CD1c-positive myeloid dendritic cell (primary cell): Measurements from ENCODE around the gene MYBPC3.

Source experiments
- DNase-seq: peaks from one replicate; pipeline ENCODE4 v3.0.0-alpha.2; 2016; ENCODE audit errors: extremely low spot score

Gene MYBPC3

DNA sequence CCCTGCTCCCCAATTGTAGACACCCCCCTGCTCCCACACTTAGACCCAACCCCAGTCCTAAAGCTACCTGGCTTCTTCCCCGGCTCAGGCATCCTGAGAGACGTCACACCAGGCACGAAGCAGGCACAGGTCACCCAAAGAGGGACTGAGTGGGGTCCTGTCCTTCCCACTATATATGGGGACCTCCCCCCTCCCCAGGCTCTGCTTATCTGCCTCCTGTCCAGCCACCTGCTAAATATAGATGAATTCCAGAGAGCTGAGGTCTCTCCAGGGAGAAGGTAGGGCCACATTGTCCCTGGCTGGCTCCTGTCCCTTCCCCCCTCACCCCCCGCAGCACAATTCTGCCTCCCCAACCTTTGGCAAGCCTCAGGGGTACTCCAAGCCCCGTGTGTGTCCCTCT, at the start of gene MYBPC3:
Gene MYBPC3 (minus strand): TSS at position 147 of the 400 bp plus-strand sequence. CDS start 55 bp downstream, at position 92.
- no peak for DNase-seq

DNA sequence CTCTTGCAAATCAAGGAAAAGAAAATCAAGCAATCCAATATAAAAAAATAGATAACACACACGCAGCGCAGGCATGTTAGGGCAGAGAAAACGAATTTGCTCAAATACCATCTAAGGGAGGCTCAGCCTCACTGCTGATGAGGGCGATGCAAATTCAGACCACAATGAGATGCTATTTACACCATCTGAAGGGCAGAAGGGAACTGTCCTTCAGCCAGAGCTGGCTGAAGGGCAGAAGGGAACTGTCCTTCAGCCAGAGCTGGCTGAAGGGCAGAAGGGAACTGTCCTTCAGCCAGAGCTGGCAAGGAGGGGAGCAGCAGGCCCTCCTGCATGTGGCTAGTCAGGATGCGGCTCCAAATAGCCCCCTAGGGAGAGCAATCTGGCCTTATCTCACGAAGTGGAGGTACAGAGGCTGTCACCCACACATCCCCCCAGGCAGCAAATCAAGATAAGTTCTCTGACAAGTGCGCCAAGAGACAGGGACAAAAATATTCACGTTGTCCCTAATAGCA, 48.3 kb upstream of the MYBPC3 start:
- peak; percentile 27 for DNase-seq

GRCh38 chr11:47399860-47400767, 47.6 kb upstream of the MYBPC3 start:
- DNase-seq: peak; percentile 6

DNA sequence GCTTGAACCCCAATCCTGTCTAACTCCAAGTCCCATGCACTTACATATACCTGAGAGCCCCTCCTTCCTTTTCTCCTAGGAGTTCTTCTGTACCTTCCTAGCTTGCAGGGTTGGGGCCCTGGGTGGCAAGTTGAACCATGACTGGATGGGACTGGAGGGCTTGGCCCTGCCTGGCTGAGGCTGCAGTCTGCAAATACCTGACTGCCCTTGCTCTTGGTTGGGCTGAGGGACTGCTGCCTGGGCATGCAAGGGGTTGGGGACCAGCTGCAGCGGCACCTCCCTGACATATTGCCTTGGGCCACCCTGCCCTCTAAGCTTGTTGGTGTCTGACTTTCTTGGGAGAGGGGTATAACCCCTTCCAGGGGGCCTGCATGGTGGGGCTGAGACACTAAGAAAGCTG, 46.0 kb upstream of the MYBPC3 start:
- no peak for DNase-seq

DNA sequence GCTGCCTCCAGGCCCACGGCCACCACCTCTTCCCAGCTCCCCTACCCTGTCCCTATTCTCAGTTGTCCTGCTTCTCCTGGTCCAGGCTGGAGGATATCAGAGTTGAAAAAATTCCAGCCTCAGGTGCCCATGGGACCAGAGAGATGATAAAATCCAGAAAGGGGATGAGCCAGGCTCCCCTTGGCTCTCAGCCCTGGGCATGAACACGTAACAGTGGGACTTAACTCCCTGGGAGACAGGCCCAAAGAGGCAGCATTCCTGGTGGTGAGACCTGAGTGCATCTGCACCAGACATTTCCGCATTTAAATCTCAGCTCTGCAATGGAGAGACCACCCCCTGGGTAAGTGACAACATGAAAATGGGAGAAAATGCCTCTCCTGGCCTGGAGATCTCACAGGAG, 45.5 kb upstream of the MYBPC3 start:
- DNase-seq: no peak

- DNase-seq: no peak
These were observed 43.5 kb upstream of the MYBPC3 start for GRCh38 chr11:47396049-47396320.

DNA sequence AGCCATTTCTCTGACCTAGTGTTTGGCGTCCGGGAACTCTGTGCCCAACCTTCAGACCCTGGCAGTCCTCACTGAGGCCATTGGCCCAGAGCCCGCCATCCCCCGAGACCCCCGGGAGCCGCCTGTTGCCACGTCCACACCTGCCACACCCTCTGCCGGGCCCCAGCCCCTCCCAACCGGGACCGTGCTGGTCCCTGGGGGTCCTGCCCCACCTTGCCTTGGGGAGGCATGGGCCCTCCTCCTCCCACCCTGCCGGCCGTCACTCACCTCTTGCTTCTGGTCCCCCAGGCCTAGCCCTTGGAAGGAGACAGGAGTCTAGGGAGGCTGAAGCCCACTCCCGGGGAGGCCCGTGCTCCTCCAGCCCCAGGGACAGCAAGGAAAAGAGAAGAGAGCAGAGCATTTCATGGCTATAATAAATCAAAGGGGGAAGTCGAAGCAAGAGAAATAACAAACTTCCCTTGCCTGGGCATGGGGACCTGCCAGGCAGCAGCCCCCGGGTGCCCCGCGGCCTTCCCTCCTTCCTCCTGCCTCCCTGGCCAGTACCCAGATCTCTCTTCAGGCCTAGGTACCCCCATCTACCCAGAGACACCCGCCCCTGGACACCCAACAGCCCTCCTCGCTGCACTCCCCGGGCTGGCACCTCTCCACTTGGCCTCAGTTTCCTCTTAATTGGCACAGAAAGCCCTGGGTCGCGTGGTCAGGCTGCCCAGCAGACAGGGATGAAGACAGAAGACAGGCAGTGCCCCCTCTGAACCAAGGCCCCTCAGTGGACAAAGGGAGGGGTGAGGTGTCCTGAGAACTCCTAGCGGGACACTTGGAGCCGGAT, 42.9 kb upstream of the MYBPC3 start:
- DNase-seq: peak; percentile 53

- peak; percentile 93 for DNase-seq
These were observed 42.1 kb upstream of the MYBPC3 start for GRCh38 chr11:47394322-47395222.

DNA sequence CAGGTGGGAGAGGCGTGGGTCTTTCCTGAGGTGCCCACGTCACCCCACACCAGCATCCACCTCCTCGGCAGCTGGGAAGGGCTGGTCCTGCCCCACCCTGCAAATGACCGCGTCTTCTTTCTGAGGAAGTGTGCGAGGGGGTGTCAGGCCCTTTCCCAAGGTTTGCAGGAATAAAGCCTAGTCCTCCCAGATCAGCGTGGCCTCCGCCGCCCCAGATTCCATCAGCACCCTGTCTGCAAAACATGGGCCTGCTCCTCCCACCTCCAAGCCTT, 41.5 kb upstream of the MYBPC3 start:
- DNase-seq: peak; percentile 84

DNA sequence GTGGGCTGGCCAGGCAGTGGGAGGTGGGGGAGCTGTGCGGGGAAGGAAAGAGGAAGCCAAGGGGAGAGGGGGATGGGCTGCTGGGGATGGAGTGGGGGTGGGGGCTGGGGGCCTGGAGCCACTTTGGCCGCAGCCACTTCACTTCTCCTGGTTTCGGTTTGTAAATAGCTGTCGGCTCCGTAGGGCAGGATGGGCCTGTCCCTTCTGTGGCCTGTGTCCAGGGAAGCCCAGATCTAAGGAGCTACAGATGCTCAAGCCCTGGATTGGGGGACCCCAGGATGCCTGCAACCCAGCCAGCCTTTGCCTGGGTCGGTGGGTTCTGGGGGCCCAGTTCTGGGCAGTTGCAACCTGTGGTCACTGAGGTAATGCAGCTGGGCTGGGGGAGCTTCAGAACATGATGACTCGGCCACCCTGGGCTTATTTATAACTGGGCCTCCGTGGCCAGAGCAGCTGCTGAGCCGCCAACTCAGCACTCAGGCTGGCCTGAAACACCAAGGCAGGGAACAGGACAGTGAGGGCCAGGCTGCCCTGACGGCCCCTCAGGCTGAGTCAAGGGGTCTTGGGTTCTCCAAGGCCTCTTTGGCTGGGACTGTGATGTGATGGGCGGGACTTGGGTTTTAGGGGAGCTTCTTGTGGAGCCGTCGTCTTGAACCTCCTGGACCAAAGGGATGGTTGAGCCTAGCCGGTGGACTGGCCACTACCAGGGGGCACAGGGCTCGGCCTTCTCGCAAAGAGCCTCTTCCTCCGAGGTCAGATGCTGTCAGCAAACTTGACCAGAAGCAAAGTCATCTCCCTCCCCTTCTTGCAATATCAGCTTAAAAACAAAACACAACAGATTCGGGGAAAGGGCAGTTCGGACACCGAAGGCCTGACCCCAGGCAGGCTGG, 40.9 kb upstream of the MYBPC3 start:
- peak; percentile 73 for DNase-seq

- peak; percentile 79 for DNase-seq
These were observed 40.2 kb upstream of the MYBPC3 start for GRCh38 chr11:47392546-47393162.

DNA sequence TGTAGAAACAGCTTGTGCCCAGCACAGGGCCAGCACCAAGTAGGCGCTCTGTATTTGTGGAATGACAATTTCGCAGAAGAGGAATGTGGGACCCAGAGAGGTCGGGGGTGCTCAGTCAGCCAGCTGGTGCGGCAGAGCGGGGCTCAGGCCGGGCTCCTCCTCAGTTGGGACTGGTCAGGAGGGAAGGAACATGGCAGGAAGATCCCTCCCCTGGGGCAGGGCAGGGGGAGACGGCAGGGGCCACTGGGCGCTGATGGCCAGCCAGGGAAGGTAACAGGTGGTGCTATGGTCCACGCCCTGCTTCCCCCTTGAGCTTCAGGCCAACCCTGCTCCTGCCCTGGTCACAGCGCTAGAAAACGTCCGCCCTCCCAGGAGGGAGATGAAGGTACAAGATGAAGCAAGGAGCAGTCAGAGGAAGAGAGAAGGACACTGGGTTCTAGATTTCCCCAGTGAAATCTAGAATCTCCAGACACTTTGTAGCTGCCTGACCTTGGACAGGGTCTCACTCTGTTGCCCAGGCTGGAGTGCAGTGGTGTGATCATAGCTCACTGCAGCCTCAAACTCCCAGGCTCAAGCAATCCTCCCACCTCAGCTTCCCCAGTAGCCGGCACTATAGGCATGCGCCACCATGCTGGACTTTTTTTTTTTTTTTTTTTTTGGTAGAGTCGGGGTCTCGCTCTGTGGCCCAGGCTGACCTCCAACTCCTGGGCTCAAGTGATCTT, 39.4 kb upstream of the MYBPC3 start:
- DNase-seq: no peak

GRCh38 chr11:47391077-47391583, 38.6 kb upstream of the MYBPC3 start:
- DNase-seq: peak; percentile 95

DNA sequence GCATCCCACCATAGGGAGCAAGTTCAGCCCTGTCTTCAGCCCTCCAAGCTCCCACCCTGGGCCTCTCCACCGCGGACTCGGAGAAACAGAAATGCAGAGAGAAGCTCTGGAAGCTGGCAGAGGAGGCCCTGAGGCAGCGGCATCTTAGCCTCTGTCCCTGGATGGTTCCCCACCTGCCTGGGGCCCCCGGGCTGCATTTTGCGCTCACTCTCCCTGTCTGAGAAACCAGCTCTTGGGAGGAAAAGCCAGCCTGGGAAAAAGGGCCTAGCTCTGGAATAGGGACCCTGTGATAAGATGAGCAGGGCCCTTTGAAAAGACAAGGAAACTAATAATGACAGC, 37.9 kb upstream of the MYBPC3 start:
- no peak for DNase-seq

GRCh38 chr11:47389577-47390421, 37.3 kb upstream of the MYBPC3 start:
- peak; percentile 46 for DNase-seq

DNA sequence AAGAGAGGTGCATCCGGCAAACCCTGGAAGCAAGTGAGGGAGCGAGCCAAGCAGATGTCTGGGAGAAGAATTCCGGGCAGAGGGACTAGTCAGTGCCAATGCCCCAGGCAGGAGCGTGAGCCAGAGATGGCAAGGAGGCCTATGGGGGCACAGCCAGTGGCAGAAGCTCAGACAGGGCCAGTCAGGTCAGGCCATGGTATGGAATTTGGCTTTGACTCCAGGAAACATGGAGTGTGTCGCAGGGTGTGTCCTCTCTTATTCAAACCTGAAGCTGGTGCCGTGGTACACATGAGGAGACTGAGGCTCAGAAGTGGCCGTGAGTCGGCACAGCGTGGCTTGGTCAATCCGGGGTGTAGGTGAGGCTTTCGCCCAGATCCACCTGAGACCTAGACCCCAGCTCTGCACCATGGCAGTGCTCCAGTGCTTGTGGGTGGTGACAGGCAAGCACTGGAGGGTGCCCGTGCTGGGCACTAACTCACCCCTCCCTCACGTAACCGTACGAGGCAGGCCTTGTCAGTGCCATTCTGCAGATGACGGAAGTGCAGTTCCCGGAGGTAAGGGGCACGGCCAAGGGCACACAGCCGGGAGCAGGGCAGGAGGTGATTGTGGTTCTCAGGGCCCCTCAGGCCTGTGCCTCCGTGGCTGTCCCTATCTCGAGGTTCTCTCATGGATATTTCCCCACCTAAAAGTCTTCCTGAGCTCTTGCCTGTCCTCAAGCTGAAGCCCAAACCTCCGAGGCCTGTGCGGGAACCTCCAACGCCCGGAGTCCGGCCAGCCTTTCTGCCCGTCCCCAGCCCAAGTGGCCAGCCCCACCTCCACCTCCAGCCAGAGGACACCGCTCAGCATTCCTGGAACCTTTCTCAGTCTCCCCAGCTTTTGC, 36.4 kb upstream of the MYBPC3 start:
- no peak for DNase-seq

- peak; percentile 93 for DNase-seq
These were observed 35.6 kb upstream of the MYBPC3 start for GRCh38 chr11:47387944-47388696.
